Measurements from ENCODE around the gene MIR17HG. TPM values are rescaled to one million over a fixed set of nuclear protein-coding genes. Genes with fewer than 3 reads are reported as not detected.

The MIR17HG gene
- total RNA-seq: 1 to 10 TPM; 8.1 to 9.9 TPM

- ATAC-seq: peak; percentile 73
- peak; percentile 91 for DNase-seq
- peaks cover 47% of the 10 kb centered on the region for H3K4me1 Mint-ChIP-seq (ENCODE audit: low read depth)
- no peaks in the 10 kb centered on the region for H3K9me3 Mint-ChIP-seq (ENCODE audit: insufficient read depth)
- H3K36me3 Mint-ChIP-seq (ENCODE audit: low read depth): peaks cover 34% of the 10 kb centered on the region
- ChIA-PET POLR2A (interaction anchor here (1.0 to 1.3 kb wide), 3 partner anchors 16 to 52 kb away, joined by 3 to 4 read pairs (median 3); no protein-coding TSS in a partner anchor), CTCF (interaction anchor here (1.1 to 2.2 kb wide), 5 partner anchors 10 to 39 kb away, joined by 3 to 17 read pairs (median 5); no protein-coding TSS in a partner anchor)
- H3K27me3 Mint-ChIP-seq (ENCODE audit: low read depth): no peaks in the 10 kb centered on the region
- peak within 1 kb of the TSS; percentile 93 for H3K27ac Mint-ChIP-seq
- H3K4me3 Mint-ChIP-seq: peak within 1 kb of the TSS; percentile 85
These were observed at the start of gene MIR17HG for GRCh38 chr13:91347202-91347995. TSS of gene MIR17HG (plus strand) at chr13:91347687.

DNA sequence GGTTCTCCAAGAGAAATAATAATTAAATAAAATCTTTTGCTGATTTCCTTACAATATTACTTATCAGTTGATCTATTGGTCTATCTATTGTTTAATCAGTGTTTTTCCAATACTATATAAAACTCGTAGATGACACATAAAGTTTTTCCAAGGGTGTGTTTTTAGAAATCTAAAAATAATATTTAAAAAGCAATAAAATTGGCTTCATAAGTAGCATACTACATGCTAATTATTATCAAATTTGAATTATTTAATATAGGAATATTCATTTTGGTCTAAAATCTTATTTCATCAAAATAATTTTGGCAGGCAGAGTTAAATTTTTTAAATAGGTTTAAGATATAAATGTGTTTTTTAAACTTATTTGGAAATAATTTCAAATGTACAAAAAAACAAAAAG, 49.4 kb upstream of the MIR17HG start:
- no peak for ATAC-seq
- ChIA-PET POLR2A (no interaction called here), CTCF (no interaction called here)

GRCh38 chr13:91302111-91302510, 45.4 kb upstream of the MIR17HG start:
- ATAC-seq: no peak

More for the DNA sequence above, 49.4 kb upstream of the MIR17HG start:
- Mint-ChIP-seq H3K4me3 (no peak overlapping the region), H3K9me3 (ENCODE audit: insufficient read depth) (no peaks in the 10 kb centered on the region), H3K27ac (no peak overlapping the region), H3K27me3 (ENCODE audit: low read depth) (peaks cover 6% of the 10 kb centered on the region), H3K4me1 (ENCODE audit: low read depth) (no peaks in the 10 kb centered on the region), H3K36me3 (ENCODE audit: low read depth) (no peaks in the 10 kb centered on the region)
- no peak for DNase-seq

GRCh38 chr13:91303031-91303430, 44.5 kb upstream of the MIR17HG start:
- ChIA-PET CTCF (interaction anchor here (1.0 kb wide), 1 partner anchor 10 kb away, joined by 3 read pairs; no protein-coding TSS in a partner anchor), POLR2A (no interaction called here)
- Mint-ChIP-seq H3K36me3 (ENCODE audit: low read depth) (no peaks in the 10 kb centered on the region), H3K27me3 (ENCODE audit: low read depth) (peaks cover 9% of the 10 kb centered on the region), H3K4me1 (ENCODE audit: low read depth) (no peaks in the 10 kb centered on the region), H3K9me3 (ENCODE audit: insufficient read depth) (no peaks in the 10 kb centered on the region), H3K27ac (no peak overlapping the region), H3K4me3 (no peak overlapping the region)
- DNase-seq: no peak
- no peak for ATAC-seq

More at GRCh38 chr13:91302111-91302510, 45.4 kb upstream of the MIR17HG start:
- no peak overlapping the region for H3K27ac Mint-ChIP-seq
- no peak overlapping the region for H3K4me3 Mint-ChIP-seq
- ChIA-PET CTCF (interaction anchor here (0.8 kb wide), 1 partner anchor 29 kb away, joined by 3 read pairs; no protein-coding TSS in a partner anchor), POLR2A (no interaction called here)
- peaks cover 9% of the 10 kb centered on the region for H3K27me3 Mint-ChIP-seq (ENCODE audit: low read depth)
- no peaks in the 10 kb centered on the region for H3K36me3 Mint-ChIP-seq (ENCODE audit: low read depth)
- no peak for DNase-seq
- H3K9me3 Mint-ChIP-seq (ENCODE audit: insufficient read depth): no peaks in the 10 kb centered on the region
- no peaks in the 10 kb centered on the region for H3K4me1 Mint-ChIP-seq (ENCODE audit: low read depth)

GRCh38 chr13:91304741-91305140, 42.7 kb upstream of the MIR17HG start:
- Mint-ChIP-seq H3K27me3 (ENCODE audit: low read depth) (peaks cover 5% of the 10 kb centered on the region), H3K4me1 (ENCODE audit: low read depth) (no peaks in the 10 kb centered on the region), H3K36me3 (ENCODE audit: low read depth) (no peaks in the 10 kb centered on the region), H3K27ac (no peak overlapping the region), H3K9me3 (ENCODE audit: insufficient read depth) (no peaks in the 10 kb centered on the region), H3K4me3 (no peak overlapping the region)
- POLR2A ChIA-PET: no interaction called here
- no peak for DNase-seq
- ATAC-seq: no peak
- CTCF ChIA-PET: no interaction called here

- Mint-ChIP-seq H3K27ac (no peak overlapping the region), H3K36me3 (ENCODE audit: low read depth) (no peaks in the 10 kb centered on the region), H3K4me1 (ENCODE audit: low read depth) (no peaks in the 10 kb centered on the region), H3K4me3 (no peak overlapping the region), H3K9me3 (ENCODE audit: insufficient read depth) (no peaks in the 10 kb centered on the region), H3K27me3 (ENCODE audit: low read depth) (peaks cover 6% of the 10 kb centered on the region)
- DNase-seq (no peak), ATAC-seq (no peak)
- CTCF ChIA-PET: no interaction called here
- POLR2A ChIA-PET: no interaction called here
These were observed 41.8 kb upstream of the MIR17HG start for GRCh38 chr13:91305652-91306051.

GRCh38 chr13:91307887-91308286, 39.6 kb upstream of the MIR17HG start:
- ATAC-seq: no peak
- ChIA-PET POLR2A (no interaction called here), CTCF (interaction anchor here (0.8 to 1.2 kb wide), 5 partner anchors 16 to 415 kb away, joined by 3 to 8 read pairs (median 3); partner anchors contain the start of gene MIR17HG)
- peaks cover 12% of the 10 kb centered on the region for H3K27me3 Mint-ChIP-seq (ENCODE audit: low read depth)
- H3K27ac Mint-ChIP-seq: no peak overlapping the region
- H3K4me3 Mint-ChIP-seq: no peak overlapping the region
- H3K36me3 Mint-ChIP-seq (ENCODE audit: low read depth): no peaks in the 10 kb centered on the region
- H3K9me3 Mint-ChIP-seq (ENCODE audit: insufficient read depth): no peaks in the 10 kb centered on the region
- DNase-seq: no peak
- peaks cover 8% of the 10 kb centered on the region for H3K4me1 Mint-ChIP-seq (ENCODE audit: low read depth)

DNA sequence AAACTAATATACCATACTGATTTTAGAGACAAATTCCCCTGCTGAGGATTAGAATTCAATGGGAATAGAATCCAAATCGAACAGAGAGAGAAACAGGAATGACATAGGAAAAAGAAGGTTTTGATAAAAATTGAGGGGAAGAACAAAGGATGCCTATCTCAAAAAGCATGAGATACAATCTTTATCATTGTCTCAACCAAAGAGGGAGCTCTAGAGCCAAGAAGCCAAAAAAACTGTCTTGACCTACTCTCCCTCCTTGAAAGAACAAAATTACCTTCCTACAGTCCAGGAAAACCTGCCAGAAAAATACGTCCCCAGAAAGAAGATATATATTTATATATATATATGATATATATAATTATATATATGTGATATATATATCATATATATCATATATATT, 39.2 kb upstream of the MIR17HG start:
- POLR2A ChIA-PET: no interaction called here
- Mint-ChIP-seq H3K9me3 (ENCODE audit: insufficient read depth) (no peaks in the 10 kb centered on the region), H3K4me3 (no peak overlapping the region), H3K27ac (no peak overlapping the region), H3K27me3 (ENCODE audit: low read depth) (peaks cover 14% of the 10 kb centered on the region), H3K36me3 (ENCODE audit: low read depth) (no peaks in the 10 kb centered on the region), H3K4me1 (ENCODE audit: low read depth) (peaks cover 12% of the 10 kb centered on the region)
- no peak for ATAC-seq
- no peak for DNase-seq
- CTCF ChIA-PET: interaction anchor here (0.8 to 1.2 kb wide), 5 partner anchors 16 to 415 kb away, joined by 3 to 8 read pairs (median 3); partner anchors contain the start of gene MIR17HG

DNA sequence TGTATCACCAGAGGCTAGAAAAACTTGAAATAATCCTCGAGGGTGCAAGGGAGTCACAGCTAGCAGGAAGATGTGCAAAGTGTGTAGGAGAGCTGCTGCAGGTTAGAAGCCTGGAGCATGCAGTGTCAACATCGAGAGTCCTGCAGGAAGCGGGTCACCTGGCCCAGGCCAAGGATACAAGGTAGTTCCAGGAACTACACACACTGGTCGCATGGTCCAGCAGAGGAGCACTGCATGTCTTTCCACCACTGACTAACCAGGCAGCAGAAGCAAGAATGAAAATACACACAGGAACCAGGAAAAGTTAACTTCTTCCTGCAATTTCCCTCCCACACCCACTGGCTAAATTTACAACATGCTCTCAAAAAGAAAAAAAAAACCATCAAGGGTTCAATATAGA, 36.0 kb upstream of the MIR17HG start:
- Mint-ChIP-seq H3K27me3 (ENCODE audit: low read depth) (peaks cover 13% of the 10 kb centered on the region), H3K9me3 (ENCODE audit: insufficient read depth) (no peaks in the 10 kb centered on the region), H3K27ac (no peak overlapping the region), H3K4me1 (ENCODE audit: low read depth) (peaks cover 17% of the 10 kb centered on the region), H3K4me3 (no peak overlapping the region), H3K36me3 (ENCODE audit: low read depth) (no peaks in the 10 kb centered on the region)
- ATAC-seq: no peak
- ChIA-PET POLR2A (no interaction called here), CTCF (interaction anchor here (1.4 to 3.8 kb wide), 5 partner anchors 14 to 97 kb away, joined by 5 to 27 read pairs (median 17); partner anchors contain the start of gene MIR17HG)
- DNase-seq: no peak

GRCh38 chr13:91312324-91312723, 35.2 kb upstream of the MIR17HG start:
- ATAC-seq (no peak), DNase-seq (no peak)
- H3K36me3 Mint-ChIP-seq (ENCODE audit: low read depth): no peaks in the 10 kb centered on the region
- H3K27ac Mint-ChIP-seq: no peak overlapping the region
- peaks cover 19% of the 10 kb centered on the region for H3K27me3 Mint-ChIP-seq (ENCODE audit: low read depth)
- no peaks in the 10 kb centered on the region for H3K9me3 Mint-ChIP-seq (ENCODE audit: insufficient read depth)
- CTCF ChIA-PET: interaction anchor here (0.8 to 3.8 kb wide), 9 partner anchors 9 to 96 kb away, joined by 3 to 27 read pairs (median 5); partner anchors contain the start of gene MIR17HG
- POLR2A ChIA-PET: no interaction called here
- H3K4me1 Mint-ChIP-seq (ENCODE audit: low read depth): peaks cover 17% of the 10 kb centered on the region
- H3K4me3 Mint-ChIP-seq: no peak overlapping the region

DNA sequence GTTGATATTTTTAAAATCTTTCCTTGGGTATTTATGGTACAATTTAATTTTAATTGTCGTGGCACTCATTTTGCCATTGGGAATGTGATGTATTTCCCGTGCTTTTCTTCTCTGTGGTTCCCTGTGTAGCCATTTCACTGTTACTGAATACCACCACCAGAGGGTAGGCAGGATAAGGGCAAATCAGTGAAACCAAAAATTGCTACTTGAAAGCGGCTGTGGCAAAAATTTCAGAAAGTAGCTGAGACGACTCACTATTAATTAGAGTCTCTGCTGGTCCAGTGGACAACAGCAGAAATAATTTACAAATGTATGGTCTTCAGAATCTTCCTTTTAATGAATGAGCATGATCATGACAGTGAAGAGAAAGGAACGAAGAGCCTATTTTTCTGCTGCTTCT, 34.4 kb upstream of the MIR17HG start:
- no peaks in the 10 kb centered on the region for H3K9me3 Mint-ChIP-seq (ENCODE audit: insufficient read depth)
- ATAC-seq (peak; percentile 73), DNase-seq (peak; percentile 44)
- peaks cover 17% of the 10 kb centered on the region for H3K4me1 Mint-ChIP-seq (ENCODE audit: low read depth)
- no peak overlapping the region for H3K27ac Mint-ChIP-seq
- H3K36me3 Mint-ChIP-seq (ENCODE audit: low read depth): no peaks in the 10 kb centered on the region
- ChIA-PET CTCF (interaction anchor here (0.6 to 3.8 kb wide), 15 partner anchors 10 to 93 kb away, joined by 3 to 27 read pairs (median 5); partner anchors contain the start of gene MIR17HG), POLR2A (no interaction called here)
- peaks cover 19% of the 10 kb centered on the region for H3K27me3 Mint-ChIP-seq (ENCODE audit: low read depth)
- H3K4me3 Mint-ChIP-seq: peak overlapping the region; percentile 22

DNA sequence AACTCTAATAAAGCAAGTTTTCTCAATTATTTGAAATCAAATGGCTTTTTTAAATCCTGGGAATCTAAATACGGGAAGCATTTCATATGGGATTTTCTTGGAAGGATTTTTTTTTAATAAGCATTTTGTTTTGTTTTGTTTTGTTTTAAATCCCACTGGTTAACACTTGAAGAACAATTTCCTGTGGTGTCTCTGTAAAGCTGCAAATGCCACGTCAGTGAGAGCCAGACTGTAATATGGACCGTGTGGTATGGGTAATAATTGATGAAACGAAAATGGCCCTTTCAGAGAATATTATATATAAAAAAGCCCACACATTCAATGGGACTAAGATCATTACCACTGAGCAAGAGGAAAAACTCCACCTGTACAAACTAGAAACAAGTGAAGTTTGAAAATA, 33.9 kb upstream of the MIR17HG start:
- H3K9me3 Mint-ChIP-seq (ENCODE audit: insufficient read depth): no peaks in the 10 kb centered on the region

More for the DNA sequence above, 33.9 kb upstream of the MIR17HG start:
- ChIA-PET POLR2A (no interaction called here), CTCF (interaction anchor here (0.6 to 3.8 kb wide), 16 partner anchors 10 to 179 kb away, joined by 3 to 27 read pairs (median 4); partner anchors contain the start of gene MIR17HG)
- Mint-ChIP-seq H3K4me3 (peak overlapping the region; percentile 22), H3K36me3 (ENCODE audit: low read depth) (no peaks in the 10 kb centered on the region), H3K4me1 (ENCODE audit: low read depth) (peaks cover 17% of the 10 kb centered on the region), H3K27ac (no peak overlapping the region), H3K27me3 (ENCODE audit: low read depth) (peaks cover 22% of the 10 kb centered on the region)
- DNase-seq (no peak), ATAC-seq (no peak)
